Left lung (tissue), 14 donors: ENCODE results near the gene MCCD1. TPM values are rescaled to one million over a fixed set of nuclear protein-coding genes. Genes with fewer than 3 reads are reported as not detected.

Experiments used
- ATAC-seq: fragments of 200-7000 bp; cut with Tn5 transposase; one replicate; pipeline ENCODE4 v1.9.1; 2020; ENCODE audit warnings: moderate library complexity
- DNase-seq, 4 donors: peaks; one replicate each; pipeline ENCODE4 v3.0.0-alpha.2; 2013 to 2020
- H3K27ac ChIP-seq, 2 donors: fragments of 200-600 bp; sonication (generic) in 1 of 2; one replicate each; pipeline versions ENCODE4 v1.5.0 to v1.8.0; 2020 to 2021
- H3K27me3 ChIP-seq, 2 donors: fragments of 200-600 bp; sonication (generic) in 1 of 2; one replicate each; pipeline versions ENCODE4 v1.5.0 to v1.8.0; 2020 to 2021
- H3K36me3 ChIP-seq, 2 donors: fragments of 200-600 bp; sonication (generic) in 1 of 2; one replicate each; pipeline versions ENCODE4 v1.5.0 to v1.8.0; 2020 to 2021
- H3K4me1 ChIP-seq, 2 donors: fragments of 200-600 bp; one replicate each; pipeline ENCODE4 v1.8.0; 2021
- H3K4me3 ChIP-seq, 2 donors: fragments of 200-600 bp; sonication (generic) in 1 of 2; one replicate each; pipeline versions ENCODE4 v1.5.0 to v1.8.0; 2020 to 2021; ENCODE audit warnings: mild to moderate bottlenecking in 1 of 2
- H3K9me3 ChIP-seq, 2 donors: fragments of 200-600 bp; sonication (generic) in 1 of 2; one replicate each; pipeline versions ENCODE4 v1.5.0 to v1.8.0; 2020 to 2021
- intact Hi-C, 2 donors: fragments of 100-400 bp; cut with DNase I; formaldehyde crosslinking; loops; one replicate each; pipeline versions ENCODE4 v1.11.2 to v1.14.2; 2022
- long read RNA-seq, 12 donors: library from polyadenylated mRNA in 2 of 12; unstranded in 2 of 12; transcript quantifications; one replicate each; pipeline ENCODE4 v2.0.0 and lab custom pipeline, GENCODE V29; 2019 to 2026
- polyA plus RNA-seq, 6 donors: library from polyadenylated mRNA; unstranded; fragments of 120-200 nt; gene quantifications; one replicate each; pipeline ENCODE4 v1.2.1, GENCODE V29; 2013; ENCODE audit not compliant: insufficient read length in 6 of 6
- total RNA-seq, 2 donors: library from RNA; stranded (reverse); fragmentation: NEBNext Ultra II Directional; extraction: Animal tissue kit (Norgen Biotek cat#: 25700); gene quantifications; one replicate each; pipeline ENCODE4 v1.2.1, GENCODE V29; 2021
- TF ChIP-seq, protein P1 (sequence below), 2 donors: fragments of 200-600 bp; sonication (generic) in 1 of 2; IDR thresholded peaks; one replicate each; pipeline versions ENCODE4 v1.5.0 to v1.8.0; 2021; ENCODE audit warnings: antibody characterized with exemption in 2 of 2
- donor health status: DM: no; HTN: yes; CAD: no.
- donor health status: DM: no; HTN: no; CAD: no.

MCCD1 gene, protein sequence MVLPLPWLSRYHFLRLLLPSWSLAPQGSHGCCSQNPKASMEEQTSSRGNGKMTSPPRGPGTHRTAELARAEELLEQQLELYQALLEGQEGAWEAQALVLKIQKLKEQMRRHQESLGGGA
- not detected for total RNA-seq
- polyA plus RNA-seq, result under 1 TPM in 3 of 6 donors, not detected in 3; 0.23 to 0.27 (median 0.24) TPM
- long read RNA-seq, donor 1, partial matches to known transcripts, result 655 of 875 reads
- long read RNA-seq, donor 1, other reads (novel, unspliced or antisense), result 220 of 875 reads
- long read RNA-seq, donor 2, result 0 reads
- long read RNA-seq, donor 3, result 0 reads
- long read RNA-seq, donor 4, result 0 reads
- long read RNA-seq, donor 5, result 0 reads
- long read RNA-seq, donor 6, partial matches to known transcripts, result 412 of 509 reads
- long read RNA-seq, donor 6, other reads (novel, unspliced or antisense), result 97 of 509 reads
- long read RNA-seq, donor 7, result 0 reads
- long read RNA-seq, donor 8, result 0 reads
- long read RNA-seq, donor 9, result 0 reads
- long read RNA-seq, donor 10, result 0 reads
- long read RNA-seq, donor 11, result 0 reads
- long read RNA-seq, donor 12, partial matches to known transcripts, result 400 of 552 reads
- long read RNA-seq, donor 12, other reads (novel, unspliced or antisense), result 152 of 552 reads

DNA sequence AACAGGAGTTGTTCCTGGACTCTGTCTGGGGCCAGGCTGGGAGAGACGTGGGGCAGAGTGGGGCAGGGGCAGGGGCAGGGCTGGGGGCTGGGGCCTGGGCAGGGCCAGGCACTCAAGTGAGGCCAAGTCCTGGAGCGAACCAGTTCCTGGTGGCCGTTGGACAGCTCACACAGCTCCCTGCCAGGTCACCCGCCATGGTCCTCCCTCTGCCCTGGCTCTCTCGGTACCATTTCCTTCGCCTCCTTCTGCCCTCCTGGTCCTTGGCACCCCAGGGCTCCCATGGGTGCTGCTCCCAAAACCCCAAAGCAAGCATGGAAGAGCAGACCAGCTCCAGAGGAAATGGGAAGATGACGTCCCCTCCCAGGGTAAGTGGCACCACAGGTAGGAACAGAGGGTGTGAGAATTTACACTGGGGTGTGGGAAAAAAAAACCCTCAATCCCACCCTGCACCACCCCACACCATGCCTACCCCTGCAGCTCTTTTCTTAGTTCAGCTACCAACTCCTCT lies at the start of gene MCCD1:
MCCD1 (plus strand) TSS at position 142 of the 508 bp plus-strand sequence; CDS start at position 195, 53 bp downstream.
- Histone ChIP-seq H3K4me1 (peaks cover 0 to 2% of the 10 kb centered on the region in 2 donors), H3K4me3 (no peak within 1 kb of the TSS), H3K9me3 (no peaks in the 10 kb centered on the region), H3K36me3 (peaks cover 0 to 55% of the 10 kb centered on the region in 2 donors), H3K27ac (no peak within 1 kb of the TSS), H3K27me3 (no peaks in the 10 kb centered on the region)
- ATAC-seq (no peak), DNase-seq (no peak)
- intact Hi-C loops, result no loop called here
- TF ChIP-seq, protein P1, sequence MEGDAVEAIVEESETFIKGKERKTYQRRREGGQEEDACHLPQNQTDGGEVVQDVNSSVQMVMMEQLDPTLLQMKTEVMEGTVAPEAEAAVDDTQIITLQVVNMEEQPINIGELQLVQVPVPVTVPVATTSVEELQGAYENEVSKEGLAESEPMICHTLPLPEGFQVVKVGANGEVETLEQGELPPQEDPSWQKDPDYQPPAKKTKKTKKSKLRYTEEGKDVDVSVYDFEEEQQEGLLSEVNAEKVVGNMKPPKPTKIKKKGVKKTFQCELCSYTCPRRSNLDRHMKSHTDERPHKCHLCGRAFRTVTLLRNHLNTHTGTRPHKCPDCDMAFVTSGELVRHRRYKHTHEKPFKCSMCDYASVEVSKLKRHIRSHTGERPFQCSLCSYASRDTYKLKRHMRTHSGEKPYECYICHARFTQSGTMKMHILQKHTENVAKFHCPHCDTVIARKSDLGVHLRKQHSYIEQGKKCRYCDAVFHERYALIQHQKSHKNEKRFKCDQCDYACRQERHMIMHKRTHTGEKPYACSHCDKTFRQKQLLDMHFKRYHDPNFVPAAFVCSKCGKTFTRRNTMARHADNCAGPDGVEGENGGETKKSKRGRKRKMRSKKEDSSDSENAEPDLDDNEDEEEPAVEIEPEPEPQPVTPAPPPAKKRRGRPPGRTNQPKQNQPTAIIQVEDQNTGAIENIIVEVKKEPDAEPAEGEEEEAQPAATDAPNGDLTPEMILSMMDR (IDR thresholded peaks at IDR 0.05), result no peak

DNA sequence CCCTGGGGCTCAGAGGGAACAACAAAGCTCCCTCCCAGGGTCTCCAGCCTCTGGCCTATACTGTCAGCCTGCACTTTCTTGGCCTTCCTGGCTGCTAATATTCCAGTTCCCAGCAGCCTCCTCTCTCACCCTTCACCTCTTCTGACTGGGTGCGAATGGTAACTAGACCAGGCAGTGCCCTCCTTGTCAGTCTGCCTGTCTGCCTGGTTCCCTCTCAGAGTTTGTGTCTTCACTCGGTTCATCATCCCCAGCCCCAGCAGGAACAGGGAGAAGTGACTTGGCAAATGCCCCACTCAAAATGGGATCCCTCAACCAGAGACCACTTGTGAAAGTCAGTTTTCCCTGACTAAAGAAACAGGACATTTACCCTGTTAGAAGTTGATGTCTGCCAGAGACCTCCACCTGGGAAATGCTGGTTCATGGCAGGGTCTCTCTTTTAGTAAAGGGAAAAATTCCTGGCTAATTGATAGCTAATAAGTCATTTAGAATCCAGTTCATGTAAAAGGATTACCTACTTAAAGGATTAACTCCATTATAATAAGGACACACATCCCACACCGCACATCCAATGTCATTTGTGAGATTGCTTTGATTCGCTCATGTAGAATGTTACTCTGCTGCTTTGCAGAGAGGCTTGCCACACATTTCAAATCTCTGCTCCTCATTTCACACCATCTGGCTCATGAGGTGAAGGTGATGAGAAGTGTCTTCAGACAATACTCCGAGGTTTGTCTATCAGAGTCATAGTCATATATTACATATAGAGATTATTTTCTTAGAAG lies 49.4 kb upstream of the MCCD1 start:
- no peaks in the 10 kb centered on the region for H3K36me3 ChIP-seq
- TF ChIP-seq, protein P1 (IDR thresholded peaks at IDR 0.05), result no peak
- no peak for ATAC-seq
- no peaks in the 10 kb centered on the region for H3K27me3 ChIP-seq
- no peak overlapping the region for H3K27ac ChIP-seq
- peaks cover 0 to 10% of the 10 kb centered on the region in 2 donors for H3K4me1 ChIP-seq
- intact Hi-C loops, result no loop called here
- no peak overlapping the region for H3K4me3 ChIP-seq
- H3K9me3 ChIP-seq, result no peaks in the 10 kb centered on the region
- no peak for DNase-seq

DNA sequence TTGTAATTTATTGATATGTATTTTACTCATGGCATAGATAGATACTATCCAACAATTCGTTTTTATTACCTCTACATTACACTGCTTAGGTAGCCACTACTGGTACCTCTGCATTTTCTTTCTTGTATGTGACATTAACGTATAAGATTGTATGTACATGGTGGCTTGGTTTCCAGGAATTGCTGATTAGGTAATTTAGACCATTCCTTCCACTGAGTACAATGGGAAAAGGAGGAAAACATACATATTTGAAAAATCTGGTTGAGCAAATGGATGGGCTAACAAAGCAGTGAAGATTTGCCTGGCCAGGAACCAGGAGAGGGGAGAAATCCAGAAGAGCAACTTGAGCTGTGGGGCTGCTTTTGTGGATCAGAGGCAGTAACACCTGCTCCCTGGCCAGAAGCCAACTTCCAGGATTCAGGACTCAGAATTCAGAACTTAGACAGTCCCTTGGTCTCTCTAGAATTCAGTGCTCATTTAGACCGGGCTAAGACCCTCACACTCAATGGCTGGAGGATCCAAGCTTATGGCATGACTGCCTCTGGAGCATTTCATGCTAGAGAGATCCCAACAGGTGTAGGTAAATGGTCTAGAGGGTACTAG lies 48.7 kb upstream of the MCCD1 start:
- Histone ChIP-seq H3K9me3 (no peaks in the 10 kb centered on the region), H3K4me3 (no peak overlapping the region), H3K4me1 (peaks cover 0 to 3% of the 10 kb centered on the region in 2 donors), H3K36me3 (no peaks in the 10 kb centered on the region), H3K27ac (no peak overlapping the region), H3K27me3 (no peaks in the 10 kb centered on the region)
- TF ChIP-seq, protein P1 (IDR thresholded peaks at IDR 0.05), result no peak
- DNase-seq (no peak), ATAC-seq (no peak)
- intact Hi-C loops, result no loop called here

DNA sequence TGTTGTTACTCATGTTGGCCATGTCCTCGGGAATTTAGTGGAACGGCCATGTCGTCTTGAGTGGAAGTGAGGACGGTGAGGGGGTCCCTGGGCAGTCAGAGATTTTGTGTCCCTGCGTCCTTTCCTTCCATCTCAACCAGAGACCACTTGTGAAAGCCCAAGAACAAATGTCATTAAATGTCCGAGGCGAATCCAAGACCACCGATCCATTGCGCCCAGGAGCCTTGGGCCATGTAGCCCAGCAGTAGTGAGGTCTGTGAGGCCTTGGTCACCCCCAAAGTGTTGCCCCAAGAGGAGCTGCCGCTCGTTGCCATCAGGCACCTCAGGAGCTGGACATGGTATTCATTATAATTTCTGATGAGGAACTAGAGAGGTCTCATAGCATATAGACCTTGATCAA lies 48.2 kb upstream of the MCCD1 start:
- intact Hi-C loops, result no loop called here
- no peak for ATAC-seq
- Histone ChIP-seq H3K36me3 (no peaks in the 10 kb centered on the region), H3K27ac (no peak overlapping the region), H3K9me3 (no peaks in the 10 kb centered on the region), H3K4me1 (peaks cover 0 to 3% of the 10 kb centered on the region in 2 donors), H3K27me3 (no peaks in the 10 kb centered on the region), H3K4me3 (no peak overlapping the region)
- TF ChIP-seq, protein P1 (IDR thresholded peaks at IDR 0.05), result no peak
- no peak for DNase-seq
